ENCODE measurements around the gene ZNF683. TPM values are rescaled to one million over a fixed set of nuclear protein-coding genes. Genes with fewer than 3 reads are reported as not detected.

ZNF683 gene
- polyA plus RNA-seq, 4 donors, result 0.06 TPM; not detected in 3

- no peak for DNase-seq (ENCODE audit: low read depth in 4 of 4, low spot score in 3 of 4)
These were observed 56.4 kb downstream of the ZNF683 start for GRCh38 chr1:26315874-26316850.

DNA sequence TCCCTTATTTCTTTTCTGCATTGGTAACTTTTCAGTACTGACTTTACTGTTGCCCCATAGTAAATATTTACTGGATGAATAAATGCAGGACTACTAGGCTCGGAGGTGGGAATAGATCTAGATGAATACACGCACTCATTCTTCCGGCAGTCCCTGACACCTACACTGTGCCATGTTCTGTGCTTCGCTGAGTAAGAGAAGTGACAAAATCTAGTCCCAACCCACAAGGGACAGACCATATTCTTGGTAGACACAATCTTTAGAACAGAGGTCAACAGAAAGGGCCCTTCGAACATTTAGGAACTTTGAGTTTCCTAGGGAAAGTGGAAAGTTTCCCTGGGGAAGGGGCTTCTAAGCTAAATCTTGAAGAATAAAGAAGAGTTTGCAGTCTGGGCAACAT lies 58.0 kb downstream of the ZNF683 start:
- DNase-seq (ENCODE audit: low read depth in 4 of 4, low spot score in 3 of 4), result no peak

Other genes starting within 250 kb of the ZNF683 start
- gene FAM110D, start 213.7 kb downstream of the ZNF683 start, polyA plus RNA-seq (ENCODE audit: insufficient read length in 4 of 4), result 1 to 10 TPM; 1.2 to 1.7 (median 1.3) TPM
- gene C1orf232, start 203.8 kb downstream of the ZNF683 start, polyA plus RNA-seq (ENCODE audit: insufficient read length in 4 of 4), result under 1 TPM in 1 of 4 donors, not detected in 3; 0.17 TPM
- gene ZNF593, start 202.8 kb downstream of the ZNF683 start, polyA plus RNA-seq (ENCODE audit: insufficient read length in 4 of 4), result 10 to 100 TPM; 11.4 to 29.1 (median 14.6) TPM
- gene ZNF593OS, start 200.9 kb downstream of the ZNF683 start, polyA plus RNA-seq (ENCODE audit: insufficient read length in 4 of 4), result 1 to 10 TPM in 2 of 4 donors, under 1 TPM in 2; 0.61 to 1.3 (median 1.1) TPM
- 10 to 100 TPM; 10.7 to 16.2 (median 14.0) TPM for gene CNKSR1, start 195.3 kb downstream of the ZNF683 start, polyA plus RNA-seq (ENCODE audit: insufficient read length in 4 of 4)
- under 1 TPM in 1 of 4 donors, not detected in 3; 0.08 TPM for gene CATSPER4, start 182.1 kb downstream of the ZNF683 start, polyA plus RNA-seq (ENCODE audit: insufficient read length in 4 of 4)
- gene CEP85, start 138.6 kb downstream of the ZNF683 start, polyA plus RNA-seq (ENCODE audit: insufficient read length in 4 of 4), result 10 to 100 TPM; 13.4 to 17.1 (median 15.9) TPM
- 100 to 1,000 TPM in 3 of 4 donors, 10 to 100 TPM in 1; 99.2 to 120 (median 108) TPM for gene SH3BGRL3, start 92.7 kb downstream of the ZNF683 start, polyA plus RNA-seq (ENCODE audit: insufficient read length in 4 of 4)
- gene UBXN11, start 66.1 kb downstream of the ZNF683 start, polyA plus RNA-seq (ENCODE audit: insufficient read length in 4 of 4), result 10 to 100 TPM; 36.2 to 48.0 (median 38.8) TPM
- gene CD52, start 54.8 kb downstream of the ZNF683 start, polyA plus RNA-seq (ENCODE audit: insufficient read length in 4 of 4), result 1 to 10 TPM; 1.7 to 8.7 (median 4.8) TPM
- 1 to 10 TPM in 1 of 4 donors, under 1 TPM in 3; 0.31 to 1.6 (median 0.83) TPM for gene CRYBG2, start 18.6 kb downstream of the ZNF683 start, polyA plus RNA-seq (ENCODE audit: insufficient read length in 4 of 4)
- gene LIN28A, start 38.1 kb upstream of the ZNF683 start, polyA plus RNA-seq (ENCODE audit: insufficient read length in 4 of 4), result under 1 TPM; 0.04 to 0.09 (median 0.06) TPM
- gene DHDDS, start 59.6 kb upstream of the ZNF683 start, polyA plus RNA-seq (ENCODE audit: insufficient read length in 4 of 4), result 10 to 100 TPM; 30.5 to 34.3 (median 33.2) TPM
- 1,000 to 10,000 TPM; 1,113 to 1,261 (median 1,185) TPM for gene HMGN2, start 99.7 kb upstream of the ZNF683 start, polyA plus RNA-seq (ENCODE audit: insufficient read length in 4 of 4)
- gene RPS6KA1, start 157.0 kb upstream of the ZNF683 start, polyA plus RNA-seq (ENCODE audit: insufficient read length in 4 of 4), result 10 to 100 TPM; 20.2 to 24.2 (median 21.1) TPM